ENCODE results near the gene FZD10.

FZD10 gene

DNA sequence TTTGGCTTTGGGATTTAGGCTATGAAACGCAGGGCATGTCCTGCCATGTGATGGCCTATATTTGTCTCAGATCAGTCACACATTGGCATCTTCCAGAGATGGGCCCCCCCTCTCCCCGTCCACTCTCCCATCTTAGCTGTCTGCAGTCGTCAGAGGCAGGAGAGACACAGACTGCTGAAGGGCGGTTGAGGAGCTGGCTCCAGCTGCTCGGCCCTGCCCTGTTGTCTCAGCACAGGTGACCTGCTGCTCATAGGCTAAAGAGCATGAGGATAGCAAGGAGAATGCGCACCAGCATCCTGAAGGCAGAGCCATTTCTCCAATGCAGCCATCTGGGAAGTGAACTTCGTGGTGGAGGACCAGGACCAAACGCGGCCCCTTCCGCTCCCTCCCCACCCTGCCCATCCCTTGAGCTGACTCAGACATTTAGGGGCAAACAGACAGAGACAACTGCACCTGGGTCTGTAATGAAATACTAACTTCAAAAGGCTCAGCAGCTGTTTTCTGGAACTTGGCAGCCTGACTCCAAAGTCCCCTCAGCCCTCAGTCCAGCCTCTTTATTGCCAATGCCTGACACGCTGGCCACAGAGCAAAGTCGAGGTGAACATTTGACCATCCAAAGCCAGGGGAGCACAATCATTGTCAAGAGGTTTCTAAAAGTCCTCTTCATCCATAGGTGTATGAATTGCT is 22.3 kb downstream of the FZD10 start:
- H3K27me3 ChIP-seq (ENCODE audit: insufficient read depth, low read length) = peaks cover 13% of the 10 kb centered on the region; the same call in 1 of the 2 replicates
- no peak overlapping the region for H3K27ac ChIP-seq (ENCODE audit: low read depth, low read length)
- no peak overlapping the region for H3K9ac ChIP-seq (ENCODE audit: low read depth, low read length)
- no peaks in the 10 kb centered on the region for H3K4me1 ChIP-seq (ENCODE audit: insufficient read depth, low read length)
- no peaks in the 10 kb centered on the region for H3K9me3 ChIP-seq (ENCODE audit: insufficient read depth, low read depth, low read length)
- 92% methylated on average over 12 of the region's 12 CpGs for WGBS
- no peak overlapping the region for H3K4me3 ChIP-seq (ENCODE audit: low read length)
- H3K36me3 ChIP-seq (ENCODE audit: insufficient read depth, low read length) = no peaks in the 10 kb centered on the region

DNA sequence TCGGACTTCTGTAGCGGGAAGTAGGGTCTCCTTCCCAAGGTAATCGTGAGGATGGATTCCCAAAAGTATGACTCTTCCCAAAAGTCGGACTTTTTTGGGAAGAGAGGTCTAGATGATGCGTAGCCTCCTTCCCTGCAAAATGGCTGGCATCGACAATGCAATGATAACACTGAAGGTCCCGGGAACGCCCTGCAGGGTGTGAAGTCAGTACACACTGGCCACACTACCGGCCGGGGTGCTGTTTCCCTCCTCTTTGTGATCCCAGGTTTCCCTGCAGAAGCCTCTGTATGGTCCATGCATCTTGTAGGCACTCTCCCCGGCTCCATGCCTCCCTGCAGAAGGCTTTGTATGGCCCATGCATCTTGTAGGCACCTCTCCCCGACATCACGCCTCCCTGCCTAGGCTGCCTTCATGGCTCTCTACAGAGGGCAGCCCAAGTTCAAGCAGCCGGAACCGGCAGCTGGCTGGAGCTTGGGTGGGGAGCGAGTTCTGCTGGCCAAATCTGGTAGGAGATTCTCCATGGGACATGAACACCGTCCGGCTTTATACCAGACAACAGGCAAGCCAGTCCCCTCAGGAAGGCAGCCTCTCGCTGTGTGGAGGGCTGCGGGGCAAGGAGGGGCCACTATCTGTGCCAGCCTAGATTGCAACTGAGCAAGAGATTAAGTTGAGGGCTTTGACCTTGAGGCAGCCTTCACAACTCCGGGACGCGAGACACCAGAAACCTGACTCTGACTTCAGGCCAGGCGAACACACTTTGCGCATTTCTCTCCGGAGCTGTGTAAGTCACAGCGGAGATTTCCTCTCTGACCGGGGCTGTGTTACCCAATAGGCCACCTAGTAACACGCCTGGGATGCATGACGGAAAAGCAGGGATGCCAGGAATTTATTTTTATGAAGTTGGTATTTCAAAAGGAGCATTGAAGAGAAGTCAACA is 23.5 kb downstream of the FZD10 start:
- Histone ChIP-seq H3K36me3 (ENCODE audit: insufficient read depth, low read length) (no peaks in the 10 kb centered on the region), H3K9me3 (ENCODE audit: insufficient read depth, low read depth, low read length) (no peaks in the 10 kb centered on the region), H3K27me3 (ENCODE audit: insufficient read depth, low read length) (peaks cover 11% of the 10 kb centered on the region; the same call in 1 of the 2 replicates), H3K9ac (ENCODE audit: low read depth, low read length) (no peak overlapping the region), H3K4me1 (ENCODE audit: insufficient read depth, low read length) (no peaks in the 10 kb centered on the region), H3K27ac (ENCODE audit: low read depth, low read length) (no peak overlapping the region), H3K4me3 (ENCODE audit: low read length) (no peak overlapping the region)
- 93% methylated on average over 30 of the region's 30 CpGs for whole genome bisulfite sequencing

DNA sequence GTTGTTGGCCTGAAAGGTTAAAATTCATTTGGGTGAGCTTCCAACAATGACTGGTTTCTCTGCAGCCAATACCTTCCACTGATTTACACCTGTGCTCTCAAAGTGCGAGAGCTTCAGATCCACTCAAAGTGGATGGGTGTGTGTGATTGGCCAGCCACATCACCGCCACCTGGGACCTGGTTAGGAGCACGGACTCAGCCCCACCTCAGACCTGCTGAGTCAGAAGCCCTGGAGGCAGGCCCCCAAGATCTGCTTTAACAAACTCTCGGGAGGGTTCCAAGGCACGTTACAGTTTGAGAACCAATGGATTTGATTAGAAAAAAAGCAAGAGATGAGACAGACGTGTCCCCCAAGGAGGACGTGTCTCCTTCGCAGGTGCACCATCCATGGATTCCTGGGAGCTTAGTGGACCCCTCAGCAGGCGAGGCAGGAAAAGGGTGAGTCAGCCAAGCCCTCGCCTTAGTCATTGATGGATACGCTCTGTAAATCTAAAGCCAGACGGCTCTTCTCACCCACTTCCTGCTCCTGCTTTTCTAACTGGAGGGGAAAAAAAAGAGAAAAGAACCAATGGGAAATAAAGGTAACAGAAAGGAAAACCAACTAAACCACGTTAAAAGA is 24.5 kb downstream of the FZD10 start:
- H3K9ac ChIP-seq (ENCODE audit: low read depth, low read length) = no peak overlapping the region
- peaks cover 10% of the 10 kb centered on the region; the same call in 1 of the 2 replicates for H3K27me3 ChIP-seq (ENCODE audit: insufficient read depth, low read length)
- H3K36me3 ChIP-seq (ENCODE audit: insufficient read depth, low read length) = no peaks in the 10 kb centered on the region
- H3K27ac ChIP-seq (ENCODE audit: low read depth, low read length) = no peak overlapping the region
- WGBS = 51% methylated on average over 10 of the region's 13 CpGs
- no peak overlapping the region for H3K4me3 ChIP-seq (ENCODE audit: low read length)
- no peaks in the 10 kb centered on the region for H3K9me3 ChIP-seq (ENCODE audit: insufficient read depth, low read depth, low read length)
- H3K4me1 ChIP-seq (ENCODE audit: insufficient read depth, low read length) = no peaks in the 10 kb centered on the region

- Histone ChIP-seq H3K9me3 (ENCODE audit: insufficient read depth, low read depth, low read length) (no peaks in the 10 kb centered on the region), H3K36me3 (ENCODE audit: insufficient read depth, low read length) (no peaks in the 10 kb centered on the region), H3K27ac (ENCODE audit: low read depth, low read length) (no peak overlapping the region), H3K9ac (ENCODE audit: low read depth, low read length) (no peak overlapping the region), H3K4me1 (ENCODE audit: insufficient read depth, low read length) (peaks cover 6% of the 10 kb centered on the region; the same call in 1 of the 2 replicates), H3K27me3 (ENCODE audit: insufficient read depth, low read length) (peaks cover 6% of the 10 kb centered on the region; the same call in 1 of the 2 replicates), H3K4me3 (ENCODE audit: low read length) (no peak overlapping the region)
- 88% methylated on average over 19 of the region's 19 CpGs for WGBS
Observed at GRCh38 chr12:130192642-130193345, 30.5 kb downstream of the FZD10 start.

DNA sequence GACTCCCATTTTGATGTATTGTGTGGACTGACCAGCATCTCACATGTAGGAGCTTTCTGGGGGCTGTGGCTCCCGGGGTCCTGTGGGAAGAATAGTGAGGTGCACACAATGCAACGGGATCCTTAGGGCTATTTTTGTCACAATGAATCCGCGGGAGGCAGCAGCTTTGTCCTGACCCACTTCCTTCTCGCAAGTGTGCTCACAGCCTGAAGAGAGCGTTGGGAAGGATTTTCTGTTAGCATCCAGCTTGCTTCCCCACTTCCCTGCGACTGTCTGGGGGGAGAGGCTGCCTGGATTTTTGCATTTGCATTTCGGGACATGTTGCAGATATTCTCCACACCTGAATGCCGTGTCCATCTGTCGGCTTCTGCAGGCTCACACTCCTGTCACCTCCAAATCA is 31.9 kb downstream of the FZD10 start:
- peaks cover 6% of the 10 kb centered on the region; the same call in 1 of the 2 replicates for H3K27me3 ChIP-seq (ENCODE audit: insufficient read depth, low read length)
- no peaks in the 10 kb centered on the region for H3K36me3 ChIP-seq (ENCODE audit: insufficient read depth, low read length)
- H3K9me3 ChIP-seq (ENCODE audit: insufficient read depth, low read depth, low read length) = no peaks in the 10 kb centered on the region
- no peak overlapping the region for H3K9ac ChIP-seq (ENCODE audit: low read depth, low read length)
- H3K4me1 ChIP-seq (ENCODE audit: insufficient read depth, low read length) = peaks cover 6% of the 10 kb centered on the region; the same call in 1 of the 2 replicates
- WGBS = 69% methylated on average over 10 of the region's 10 CpGs
- H3K27ac ChIP-seq (ENCODE audit: low read depth, low read length) = no peak overlapping the region
- no peak overlapping the region for H3K4me3 ChIP-seq (ENCODE audit: low read length)

DNA sequence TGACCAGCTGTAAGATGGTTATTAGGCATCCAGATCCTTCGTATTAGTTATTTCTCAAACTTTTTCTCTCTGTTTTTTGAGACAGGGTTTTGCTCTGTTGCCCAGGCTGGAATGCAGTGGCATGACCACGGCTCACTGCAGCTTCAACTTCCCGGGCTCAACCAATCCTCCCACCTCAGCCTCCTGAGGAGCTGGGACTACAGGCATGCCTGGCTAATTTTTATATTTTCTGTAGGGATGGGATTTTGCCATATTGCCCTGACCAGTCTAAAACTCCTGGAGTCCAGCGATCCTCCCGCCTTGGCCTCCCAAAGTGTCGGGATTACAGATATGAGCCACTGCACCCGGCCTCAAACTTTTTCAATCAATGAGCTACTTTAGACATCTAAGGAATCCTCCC is 33.1 kb downstream of the FZD10 start:
- Histone ChIP-seq H3K4me3 (ENCODE audit: low read length) (no peak overlapping the region), H3K27ac (ENCODE audit: low read depth, low read length) (no peak overlapping the region), H3K36me3 (ENCODE audit: insufficient read depth, low read length) (no peaks in the 10 kb centered on the region), H3K4me1 (ENCODE audit: insufficient read depth, low read length) (peaks cover 6% of the 10 kb centered on the region; the same call in 1 of the 2 replicates), H3K9ac (ENCODE audit: low read depth, low read length) (no peak overlapping the region), H3K9me3 (ENCODE audit: insufficient read depth, low read depth, low read length) (no peaks in the 10 kb centered on the region), H3K27me3 (ENCODE audit: insufficient read depth, low read length) (peaks cover 6% of the 10 kb centered on the region; the same call in 1 of the 2 replicates)
- 91% methylated on average over 7 of the region's 7 CpGs for WGBS

DNA sequence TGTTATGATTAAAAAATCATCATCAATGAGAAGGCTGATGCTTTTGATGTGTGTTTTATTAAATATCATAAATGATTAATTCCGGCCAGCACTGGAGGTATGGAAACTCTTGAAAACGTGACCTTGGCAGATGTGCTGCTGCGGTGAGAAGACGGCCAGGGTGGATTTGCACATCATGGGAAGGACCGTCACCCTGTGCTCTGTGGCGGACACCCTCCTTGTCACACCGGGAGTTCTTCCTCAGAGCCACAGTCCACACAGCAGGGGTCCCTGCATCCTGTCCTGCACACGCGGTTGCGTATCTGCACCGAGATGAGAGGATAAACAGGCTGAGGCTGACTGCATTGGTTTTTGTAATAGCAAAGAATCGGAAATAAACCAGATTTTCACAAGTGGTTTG is 33.5 kb downstream of the FZD10 start:
- no peak overlapping the region for H3K27ac ChIP-seq (ENCODE audit: low read depth, low read length)
- H3K4me1 ChIP-seq (ENCODE audit: insufficient read depth, low read length) = peaks cover 6% of the 10 kb centered on the region; the same call in 1 of the 2 replicates
- 90% methylated on average over 12 of the region's 12 CpGs for WGBS
- peaks cover 6% of the 10 kb centered on the region; the same call in 1 of the 2 replicates for H3K27me3 ChIP-seq (ENCODE audit: insufficient read depth, low read length)
- H3K36me3 ChIP-seq (ENCODE audit: insufficient read depth, low read length) = no peaks in the 10 kb centered on the region
- H3K9me3 ChIP-seq (ENCODE audit: insufficient read depth, low read depth, low read length) = no peaks in the 10 kb centered on the region
- H3K9ac ChIP-seq (ENCODE audit: low read depth, low read length) = no peak overlapping the region
- H3K4me3 ChIP-seq (ENCODE audit: low read length) = no peak overlapping the region

DNA sequence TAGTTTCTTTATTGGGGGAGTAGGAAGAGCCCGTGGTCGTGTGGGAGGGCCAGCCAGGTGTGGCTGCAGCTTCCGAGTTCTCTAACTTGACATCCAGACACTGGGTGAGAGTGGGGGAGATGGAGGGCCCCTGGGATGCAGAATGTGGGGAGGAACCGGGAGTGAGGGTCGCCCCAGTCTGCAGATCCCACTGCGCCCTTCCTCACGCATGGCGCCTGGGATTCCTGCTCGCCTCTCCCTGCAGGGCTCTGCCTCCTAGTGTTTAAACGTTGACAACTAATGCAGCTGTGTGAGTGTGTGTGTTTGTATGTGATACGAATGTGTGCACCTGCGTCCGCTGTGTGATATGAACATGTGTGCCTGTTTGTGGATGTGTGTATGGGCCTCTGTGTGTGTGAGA is 34.6 kb downstream of the FZD10 start:
- Histone ChIP-seq H3K36me3 (ENCODE audit: insufficient read depth, low read length) (no peaks in the 10 kb centered on the region), H3K9ac (ENCODE audit: low read depth, low read length) (no peak overlapping the region), H3K9me3 (ENCODE audit: insufficient read depth, low read depth, low read length) (no peaks in the 10 kb centered on the region), H3K27ac (ENCODE audit: low read depth, low read length) (no peak overlapping the region), H3K4me1 (ENCODE audit: insufficient read depth, low read length) (peaks cover 6% of the 10 kb centered on the region; the same call in 1 of the 2 replicates), H3K27me3 (ENCODE audit: insufficient read depth, low read length) (peaks cover 6% of the 10 kb centered on the region; the same call in 1 of the 2 replicates), H3K4me3 (ENCODE audit: low read length) (no peak overlapping the region)
- WGBS = 86% methylated on average over 13 of the region's 13 CpGs

- no peaks in the 10 kb centered on the region for H3K9me3 ChIP-seq (ENCODE audit: insufficient read depth, low read depth, low read length)
- H3K27me3 ChIP-seq (ENCODE audit: insufficient read depth, low read length) = peaks cover 4% of the 10 kb centered on the region; the same call in 1 of the 2 replicates
- H3K27ac ChIP-seq (ENCODE audit: low read depth, low read length) = no peak overlapping the region
- 90% methylated on average over 18 of the region's 18 CpGs for WGBS
- H3K9ac ChIP-seq (ENCODE audit: low read depth, low read length) = no peak overlapping the region
- H3K4me1 ChIP-seq (ENCODE audit: insufficient read depth, low read length) = peaks cover 6% of the 10 kb centered on the region; the same call in 1 of the 2 replicates
- H3K36me3 ChIP-seq (ENCODE audit: insufficient read depth, low read length) = no peaks in the 10 kb centered on the region
- H3K4me3 ChIP-seq (ENCODE audit: low read length) = no peak overlapping the region
Observed at GRCh38 chr12:130198026-130198662, 35.9 kb downstream of the FZD10 start.

DNA sequence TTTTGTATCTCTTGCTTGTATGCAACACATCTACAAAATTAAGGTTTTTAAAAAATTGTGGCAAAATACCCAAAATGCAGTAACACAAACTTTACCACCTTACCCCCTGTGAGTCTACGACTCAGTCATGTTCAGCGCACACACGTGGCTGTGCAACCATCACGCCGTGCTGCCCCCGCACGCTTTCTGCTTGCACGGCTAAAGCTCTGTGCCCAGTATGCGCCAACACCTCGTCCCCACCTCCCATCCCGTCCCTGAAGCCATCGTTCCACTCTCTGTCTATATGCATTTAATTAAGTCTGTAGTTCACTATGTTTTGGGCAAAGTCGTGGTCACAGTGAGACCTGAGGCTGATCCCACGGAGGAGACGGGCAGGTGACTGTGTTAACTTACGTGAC is 36.4 kb downstream of the FZD10 start:
- H3K4me1 ChIP-seq (ENCODE audit: insufficient read depth, low read length) = peaks cover 6% of the 10 kb centered on the region; the same call in 1 of the 2 replicates
- no peaks in the 10 kb centered on the region for H3K9me3 ChIP-seq (ENCODE audit: insufficient read depth, low read depth, low read length)
- peaks cover 4% of the 10 kb centered on the region; the same call in 1 of the 2 replicates for H3K27me3 ChIP-seq (ENCODE audit: insufficient read depth, low read length)
- WGBS = 91% methylated on average over 16 of the region's 16 CpGs
- H3K36me3 ChIP-seq (ENCODE audit: insufficient read depth, low read length) = no peaks in the 10 kb centered on the region
- no peak overlapping the region for H3K27ac ChIP-seq (ENCODE audit: low read depth, low read length)
- no peak overlapping the region for H3K9ac ChIP-seq (ENCODE audit: low read depth, low read length)
- no peak overlapping the region for H3K4me3 ChIP-seq (ENCODE audit: low read length)
